Measurements from ENCODE around the gene EPHA4.
A peak's percentile ranks its signal among the peaks of the same experiment; 100 is the strongest.
"Not testable (repeated sequence)": the region's sequence is repeated elsewhere in the genome, so short reads cannot be mapped to it uniquely, and the experiment has no call there.

Gene EPHA4

DNA sequence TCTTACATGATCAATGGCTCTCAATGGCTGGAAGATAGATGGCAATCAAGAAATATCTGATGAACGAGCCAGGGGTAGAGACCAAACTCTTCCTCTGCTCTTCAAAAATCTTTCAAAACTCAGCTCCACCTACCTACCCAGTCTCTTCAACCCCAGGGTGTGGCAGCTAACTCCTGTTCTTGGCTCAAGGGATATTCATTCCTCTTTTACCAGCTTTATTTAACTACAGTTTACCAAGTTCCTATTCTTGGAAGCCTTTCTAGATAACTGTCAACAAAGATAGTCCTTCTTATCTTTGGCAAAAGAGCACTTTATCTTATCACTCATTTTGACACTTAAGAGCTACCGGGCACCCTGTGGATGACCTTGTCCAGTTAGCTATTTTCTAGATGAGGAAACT lies 36.3 kb downstream of the EPHA4 start:
- DNase-seq, result no peak

DNA sequence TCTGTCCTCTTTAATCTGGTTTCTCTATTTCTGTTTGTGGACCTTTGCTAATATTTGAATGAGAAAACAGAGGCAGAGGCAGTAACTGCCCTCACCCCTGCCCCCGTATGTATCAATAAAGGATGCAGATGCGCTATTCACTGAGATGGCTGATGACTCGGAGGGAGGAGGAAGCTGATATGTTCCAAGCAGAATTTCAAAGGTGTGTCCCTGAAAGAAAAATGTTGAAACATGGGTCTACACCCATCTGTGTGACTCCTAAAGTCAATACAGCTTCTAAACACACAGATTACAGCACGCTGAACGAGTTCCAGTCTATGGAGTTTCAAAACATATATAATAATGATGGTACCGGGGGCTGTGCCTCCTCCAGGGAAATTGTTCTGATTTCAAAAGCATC lies 38.8 kb downstream of the EPHA4 start:
- DNase-seq, result no peak

DNA sequence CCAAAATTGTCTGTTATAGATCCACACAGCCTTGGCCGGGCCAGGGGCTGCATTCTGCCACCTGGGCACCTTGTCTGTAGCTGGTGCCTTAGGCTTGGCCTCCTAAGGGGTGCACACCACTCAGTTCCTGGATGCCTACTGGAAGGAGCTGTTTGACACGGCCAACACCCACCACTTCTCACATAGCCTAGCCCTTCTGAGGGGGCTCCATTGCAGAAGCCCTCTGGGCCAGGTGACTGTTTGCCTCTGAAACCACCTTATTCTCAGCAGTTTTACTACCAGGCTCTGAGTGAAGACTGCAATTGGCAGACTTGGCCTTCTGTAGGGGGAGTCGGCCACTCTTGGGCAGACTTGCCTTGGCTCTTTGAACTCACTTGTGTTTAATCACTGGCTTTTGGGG lies 39.5 kb downstream of the EPHA4 start:
- DNase-seq, result no peak

DNA sequence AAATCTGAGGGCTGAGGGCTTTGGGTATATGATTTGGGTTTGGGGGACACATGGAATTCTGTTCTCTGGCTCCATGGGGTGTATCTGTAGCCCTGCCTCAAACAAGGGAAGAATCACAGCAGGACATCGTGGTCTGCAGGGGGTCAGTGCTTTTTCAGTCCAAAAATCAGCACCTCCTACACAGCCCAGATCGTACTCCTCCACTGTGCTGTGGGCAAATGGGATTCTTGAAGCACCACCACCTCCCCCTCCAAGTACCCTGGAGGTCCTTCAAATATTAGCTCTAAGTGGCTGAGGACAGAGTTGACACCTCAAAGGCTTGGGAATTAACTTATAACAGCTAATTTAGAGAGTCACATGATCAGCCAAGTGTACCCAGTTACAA lies 41.5 kb downstream of the EPHA4 start:
- DNase-seq, result no peak

DNA sequence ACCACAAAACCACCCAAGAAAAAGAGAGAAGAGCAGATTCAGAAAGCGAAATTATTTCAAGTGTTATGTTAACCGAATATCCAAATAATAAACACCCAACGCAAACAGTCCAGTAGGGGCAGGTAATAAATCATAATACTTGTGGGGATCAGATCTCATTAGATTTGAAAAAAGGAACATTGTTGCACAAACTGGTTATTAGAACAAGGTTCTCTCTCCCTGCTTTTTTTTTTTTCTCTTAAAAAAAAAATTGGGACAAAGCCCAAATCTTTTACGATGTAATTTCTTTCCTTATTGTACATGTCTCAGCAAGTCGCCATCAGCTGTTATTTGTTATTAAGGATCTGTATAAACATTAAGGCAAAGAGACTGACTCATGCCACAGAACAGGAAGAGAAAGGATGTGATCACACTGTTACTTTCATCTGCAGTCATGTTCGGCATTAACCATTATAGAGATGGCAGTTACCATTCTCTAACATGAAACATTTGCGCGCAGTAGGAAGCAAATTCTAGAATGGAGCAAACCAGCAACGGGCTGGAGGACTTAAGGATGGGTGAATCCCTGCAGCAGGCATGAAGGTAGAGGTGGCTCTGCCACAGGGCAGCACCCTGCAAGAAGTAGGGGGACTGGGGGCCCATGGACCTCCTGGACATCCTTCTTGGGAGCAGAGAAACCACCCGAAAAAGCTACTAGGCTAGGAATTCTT lies 42.0 kb downstream of the EPHA4 start:
- DNase-seq, result no peak

DNA sequence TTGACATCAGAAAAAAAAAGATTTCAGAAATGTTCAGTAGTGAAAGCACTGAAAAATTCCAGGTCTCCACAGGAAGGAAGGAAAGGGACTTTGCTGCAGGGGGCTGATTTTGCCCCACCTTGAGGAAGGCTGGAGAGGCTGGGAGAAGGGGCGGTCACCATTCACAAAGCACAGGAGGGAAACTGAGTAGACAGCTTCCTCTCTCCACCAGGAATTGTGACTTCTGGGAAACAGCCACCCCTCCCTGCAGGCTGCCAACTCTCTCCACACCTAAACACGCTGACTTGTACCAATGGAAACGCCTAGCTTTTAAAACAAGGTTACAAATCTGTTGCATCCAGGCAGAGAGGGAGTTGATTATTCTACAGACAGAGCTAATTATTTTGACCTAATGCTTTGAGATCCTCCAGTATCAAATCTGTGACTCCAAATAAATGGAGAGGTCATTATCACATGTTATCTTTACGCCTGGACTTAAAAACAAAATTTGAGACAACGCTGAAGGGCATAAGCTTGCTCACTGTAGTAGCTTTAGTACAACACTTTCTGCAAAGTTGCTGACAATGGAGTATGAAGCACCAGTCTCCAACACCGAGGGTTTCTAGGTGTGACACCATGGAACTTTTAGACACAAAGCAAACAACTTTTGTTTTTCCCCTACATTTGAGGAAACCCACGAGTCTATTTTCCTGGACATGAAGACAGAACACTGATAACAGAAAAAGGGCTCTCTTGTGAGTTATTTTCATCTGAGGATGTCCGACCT lies 42.7 kb downstream of the EPHA4 start:
- DNase-seq, result no peak

DNA sequence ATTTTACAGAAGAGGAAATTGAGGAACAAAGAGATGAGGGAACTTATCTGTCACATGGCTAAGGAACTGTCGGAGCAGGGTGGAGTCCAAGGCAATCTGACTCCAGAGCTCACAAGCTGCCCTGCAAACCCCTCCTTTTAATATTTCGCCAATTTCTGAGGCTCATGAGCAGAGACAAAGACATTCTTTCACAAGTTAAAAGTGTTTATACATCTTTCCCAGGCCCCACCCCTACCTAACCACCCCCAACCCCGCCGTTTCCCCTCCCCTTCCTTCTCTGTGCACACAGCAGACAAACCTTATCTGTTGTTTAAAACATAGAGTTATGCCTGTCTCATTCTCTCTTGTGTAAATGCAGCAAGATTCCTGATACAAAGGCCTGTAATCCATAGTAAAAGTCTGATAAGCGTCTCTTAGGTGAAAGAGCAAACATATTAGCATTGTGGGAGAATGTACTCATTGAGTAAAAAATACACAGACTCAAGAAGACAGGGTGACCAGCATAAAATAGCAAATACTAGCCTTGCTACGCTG lies 44.3 kb downstream of the EPHA4 start:
- DNase-seq, result peak; percentile 27

DNA sequence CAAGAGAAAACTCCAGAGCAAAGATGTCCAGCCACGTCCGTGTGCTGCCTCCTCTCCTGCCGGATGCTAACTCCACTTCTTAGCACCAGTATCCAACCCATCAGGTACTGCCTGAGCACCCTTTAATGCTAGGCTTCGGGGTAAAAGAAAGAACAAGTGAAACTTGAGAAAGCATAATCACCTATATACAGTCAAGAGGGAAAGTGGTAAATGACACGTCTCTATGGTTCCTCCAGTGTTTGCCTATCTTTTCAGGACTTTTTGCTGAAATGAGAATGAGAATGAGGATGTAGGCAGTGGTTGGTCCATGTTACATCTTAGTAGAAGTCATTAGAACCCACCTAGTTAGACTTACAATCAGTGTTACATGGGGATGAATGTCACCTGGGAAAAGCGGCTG lies 47.9 kb downstream of the EPHA4 start:
- no peak for DNase-seq

DNA sequence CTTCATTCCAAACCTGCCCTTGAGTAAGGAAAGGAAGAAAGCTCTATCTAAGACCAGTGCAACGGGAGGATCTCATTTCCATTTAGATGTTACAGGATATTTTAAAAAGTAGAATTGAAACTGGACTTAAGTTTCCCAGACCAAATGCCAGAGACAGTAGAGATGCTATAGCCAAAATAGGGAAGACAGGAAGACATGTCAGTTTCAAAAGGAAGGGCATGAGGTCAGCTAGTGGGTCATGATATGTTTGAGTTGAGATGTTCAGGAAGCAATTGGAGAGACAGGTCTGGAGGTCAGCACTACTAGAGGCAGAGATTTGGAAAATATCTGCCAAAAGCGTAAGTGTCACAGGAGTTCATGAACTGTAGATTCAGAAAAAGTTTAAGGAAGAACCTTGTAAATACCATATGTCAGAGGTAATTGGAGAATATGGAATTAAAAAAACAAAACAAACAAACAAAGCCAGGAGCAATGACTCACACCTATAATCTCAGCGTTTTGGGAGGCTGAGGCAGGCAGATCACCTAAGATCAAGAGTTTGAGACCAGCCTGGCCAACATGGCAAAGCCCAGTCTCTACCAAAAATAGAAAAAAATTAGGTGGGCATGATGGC lies 50.8 kb downstream of the EPHA4 start:
- DNase-seq, result no peak

DNA sequence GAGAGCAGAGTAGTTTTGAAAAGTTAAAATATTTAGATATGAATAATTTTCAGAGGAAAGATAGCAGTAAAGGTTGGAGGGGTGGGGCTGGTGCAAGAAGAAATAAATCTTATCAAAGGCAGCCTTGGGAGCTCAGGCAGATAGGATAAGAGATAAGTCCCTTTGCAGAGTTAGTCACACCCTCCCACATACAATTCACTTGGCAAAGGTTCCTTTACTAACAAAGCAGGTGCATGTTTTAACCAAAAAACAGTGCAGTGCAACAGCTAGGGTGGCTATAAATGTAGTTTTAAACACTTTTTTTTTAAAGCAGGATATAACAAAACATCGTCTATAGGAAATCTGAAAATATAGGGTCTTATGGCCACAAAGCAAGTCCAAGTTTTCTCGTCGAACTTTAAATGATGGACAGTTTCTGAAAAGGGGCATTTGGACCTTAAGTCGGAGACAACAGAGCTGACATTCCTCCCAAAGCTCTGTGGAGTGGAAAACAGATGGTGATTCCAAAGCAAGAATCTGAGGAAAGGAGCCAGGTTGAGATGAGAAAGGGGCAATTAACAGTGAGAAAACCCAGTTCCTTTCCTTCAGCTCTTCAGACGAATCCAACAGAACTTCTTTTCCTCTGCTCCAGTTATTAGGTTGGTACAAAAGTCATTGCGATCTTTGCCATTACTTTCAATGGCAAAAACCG lies 53.0 kb downstream of the EPHA4 start:
- no peak for DNase-seq

DNA sequence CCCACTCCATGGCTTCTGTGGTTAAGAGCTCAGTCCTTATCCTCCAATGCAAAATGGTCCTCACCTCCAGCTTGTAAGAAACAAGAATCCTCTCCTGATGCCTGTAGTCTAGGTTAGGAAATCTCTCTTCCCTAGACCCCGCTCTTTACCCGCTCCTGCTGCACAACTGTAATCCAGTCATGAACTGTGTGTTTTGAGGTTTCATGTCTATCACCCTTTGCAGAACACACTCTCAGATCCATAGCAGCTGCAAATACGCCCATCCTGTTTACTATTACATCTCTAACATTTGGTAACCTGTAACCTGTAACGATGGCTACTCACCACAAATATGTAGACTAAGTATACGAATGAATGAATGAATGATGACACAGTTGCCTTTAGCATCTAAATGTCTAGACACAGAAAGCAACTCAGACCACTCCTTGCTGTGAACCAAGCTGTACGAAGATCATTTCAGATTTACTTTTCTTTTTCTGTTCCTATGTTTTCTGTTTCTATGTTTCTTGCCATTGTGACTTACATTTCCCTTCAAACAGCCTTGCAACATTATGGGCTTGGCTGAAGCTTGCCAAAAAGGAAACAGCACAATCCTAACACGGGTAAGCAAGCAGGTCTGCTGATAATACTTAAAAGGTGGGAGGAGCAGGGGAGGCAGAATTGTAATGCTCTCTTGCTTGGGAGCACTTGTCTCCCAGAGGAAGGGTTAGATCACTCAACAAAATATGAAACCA lies 53.7 kb downstream of the EPHA4 start:
- peak; percentile 37 for DNase-seq

DNA sequence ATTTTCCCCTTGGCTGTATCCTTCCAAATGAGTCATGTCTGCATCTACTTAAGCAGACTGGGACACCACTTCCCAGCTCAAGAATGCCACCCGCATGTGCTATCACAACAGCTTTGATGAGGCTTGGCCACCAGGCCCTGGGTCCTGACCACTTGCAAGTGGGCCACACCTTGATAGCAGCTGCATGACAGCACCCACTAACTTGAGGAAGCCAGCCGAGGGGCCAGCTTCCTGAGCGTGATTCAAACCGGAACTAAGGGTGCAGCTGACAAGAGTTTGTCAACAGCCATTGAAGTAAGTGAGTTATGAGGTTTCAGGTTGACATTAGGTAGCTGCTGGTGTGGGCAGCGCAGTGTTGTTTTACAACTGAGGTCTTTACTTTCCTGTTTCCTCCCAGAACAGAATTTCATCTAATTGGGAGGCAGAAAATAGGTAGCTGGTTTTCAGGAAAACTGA lies 54.4 kb downstream of the EPHA4 start:
- DNase-seq, result peak; percentile 68

DNA sequence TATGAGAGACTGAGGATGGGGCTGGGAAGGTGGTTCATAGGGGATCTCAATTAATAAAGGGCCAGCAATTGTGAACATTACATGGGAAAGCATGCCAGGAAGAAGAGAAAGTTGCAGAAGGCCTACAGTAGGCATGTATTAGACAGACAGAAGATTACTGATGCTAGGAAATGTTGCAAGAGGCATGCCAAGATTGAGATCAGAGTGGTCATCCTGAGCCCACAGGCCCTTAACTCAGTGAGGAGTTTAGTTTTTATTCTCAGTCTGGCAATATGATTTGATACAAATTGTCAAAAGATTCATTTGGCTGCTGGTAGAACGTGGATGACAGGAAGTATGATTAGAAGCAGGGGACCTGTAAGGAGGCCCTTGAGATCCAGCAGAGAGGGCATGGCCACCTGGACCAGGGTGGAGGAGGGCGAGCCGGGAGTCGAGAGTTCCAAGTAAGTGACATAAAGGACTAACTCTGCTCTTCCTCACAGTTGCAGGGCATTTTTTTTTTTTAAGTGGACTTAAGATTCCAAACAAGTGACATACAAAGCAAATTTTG lies 54.9 kb downstream of the EPHA4 start:
- peak; percentile 13 for DNase-seq

DNA sequence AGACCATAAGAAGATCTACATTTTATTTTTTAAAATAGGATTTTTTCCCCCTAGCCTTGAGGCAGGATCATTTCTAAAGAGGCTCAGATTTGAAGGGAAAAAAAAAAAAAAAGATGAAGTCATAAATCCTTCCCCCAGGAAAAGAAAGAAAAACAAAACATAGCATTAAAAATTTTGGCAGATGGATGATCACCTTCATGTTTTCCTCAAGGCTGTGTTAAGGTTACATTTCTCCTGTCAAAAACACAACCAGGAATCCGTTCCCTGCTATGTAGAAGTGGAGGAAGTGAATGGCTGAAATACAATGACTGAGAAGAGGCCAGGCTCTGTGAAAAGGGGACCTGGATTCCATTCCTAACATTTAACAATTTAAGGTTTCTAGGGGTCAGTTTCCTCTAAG lies 56.2 kb downstream of the EPHA4 start:
- DNase-seq, result no peak

DNA sequence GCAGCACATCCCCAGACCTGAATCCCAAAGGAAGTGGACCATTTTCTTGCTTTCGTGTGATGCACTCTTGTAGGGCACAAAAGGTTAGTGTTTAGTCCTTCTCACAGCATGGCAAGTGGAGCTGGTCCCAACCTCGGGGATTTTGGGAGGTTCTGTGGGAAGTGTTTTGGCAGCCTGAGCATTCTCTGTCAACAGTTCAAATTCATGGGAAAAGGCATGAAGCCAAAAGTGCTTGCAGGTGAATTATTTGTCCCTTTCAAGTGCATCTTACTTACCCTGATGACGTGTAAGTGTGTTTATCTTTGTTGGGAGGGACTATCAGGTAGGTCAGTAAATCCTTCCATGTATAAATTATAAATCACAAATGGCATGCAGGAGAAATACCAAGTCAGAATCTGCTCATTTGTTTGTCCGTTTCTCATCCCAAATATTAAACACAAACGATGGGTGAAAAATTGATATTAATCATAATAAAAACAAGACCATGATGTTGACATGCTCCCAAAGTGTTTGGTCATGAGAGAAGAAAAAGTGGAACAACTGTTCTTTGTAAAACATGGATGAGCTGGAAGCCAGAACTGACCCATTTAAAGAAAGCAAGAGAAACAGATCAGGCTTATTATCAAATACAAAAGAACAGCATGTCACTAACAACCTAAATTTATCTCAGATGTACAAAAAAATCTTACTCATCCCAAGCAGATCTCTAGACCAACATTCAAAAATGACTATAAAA lies 57.6 kb downstream of the EPHA4 start:
- no peak for DNase-seq

DNA sequence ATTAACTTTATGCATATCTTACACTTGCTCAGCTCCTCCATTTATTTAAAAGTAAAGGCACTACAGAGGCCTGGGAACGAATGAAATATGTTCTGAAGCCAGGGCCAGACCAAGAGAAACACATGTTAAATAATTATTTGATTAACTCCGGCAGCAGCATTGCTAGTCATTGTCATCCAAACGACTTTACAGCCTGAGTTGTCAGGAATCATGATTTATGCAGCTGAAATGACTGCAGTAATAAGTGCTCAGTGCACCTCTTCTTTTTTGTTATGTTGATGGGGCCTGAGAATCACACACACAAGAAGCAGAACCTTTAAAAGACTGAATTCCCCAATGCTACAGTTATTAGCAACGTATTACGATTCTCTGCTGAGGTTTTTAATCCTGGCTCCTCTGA lies 58.9 kb downstream of the EPHA4 start:
- no peak for DNase-seq

DNA sequence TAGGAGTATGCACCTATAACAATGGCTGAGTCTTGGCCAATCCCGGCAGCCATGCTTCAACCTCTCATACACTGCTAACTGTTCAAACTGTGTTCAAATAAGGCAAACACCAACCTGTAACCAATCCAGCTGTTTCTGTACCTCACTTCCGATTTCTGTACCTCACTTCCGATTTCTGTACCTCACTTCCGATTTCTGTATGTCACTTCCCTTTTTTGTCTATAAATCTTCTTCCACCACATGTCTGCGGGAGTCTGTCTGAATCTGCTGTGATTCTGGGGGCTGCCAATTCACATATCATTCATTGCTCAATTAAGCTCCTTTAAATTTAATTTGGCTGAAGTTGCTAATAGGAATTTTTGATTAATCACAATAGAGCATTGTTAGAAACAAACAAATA lies 60.8 kb downstream of the EPHA4 start:
- DNase-seq, result not testable (repeated sequence)

DNA sequence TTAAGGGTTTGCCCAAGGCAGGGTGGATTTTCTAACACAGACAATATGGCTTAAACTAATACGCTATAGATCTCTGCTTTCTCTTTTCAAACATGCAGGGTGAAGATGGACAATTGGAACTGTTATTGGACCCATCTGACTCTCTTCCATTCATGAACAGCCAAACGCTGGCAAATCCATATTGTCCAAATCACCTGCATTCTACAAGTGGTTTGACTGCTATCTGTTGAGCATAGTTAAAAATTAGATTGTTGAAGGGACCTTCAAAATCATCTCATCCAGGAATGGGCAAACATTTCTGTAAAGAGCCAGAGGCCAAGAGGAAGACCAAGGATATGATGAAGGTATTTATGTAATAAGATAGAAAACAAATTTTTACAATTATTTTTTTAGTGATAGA lies 65.6 kb downstream of the EPHA4 start:
- DNase-seq, result no peak

DNA sequence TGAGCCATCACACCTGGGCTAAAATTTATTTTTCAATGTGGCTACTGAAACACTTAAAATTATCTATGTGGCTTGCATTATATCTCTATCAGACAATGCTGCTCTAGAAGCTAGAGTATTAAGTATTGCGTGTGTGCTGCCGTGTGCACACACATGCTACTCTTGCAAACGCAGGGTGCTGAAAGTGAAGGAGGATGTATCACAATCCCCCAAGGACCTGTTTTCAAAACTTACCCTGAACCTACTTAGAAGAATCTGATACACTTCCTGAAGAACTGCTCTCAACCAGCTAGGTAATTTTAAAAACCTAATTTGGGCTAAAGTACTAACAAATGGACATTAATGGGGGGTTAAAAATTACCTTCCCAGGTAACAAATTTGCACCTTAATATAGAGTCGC lies 66.5 kb downstream of the EPHA4 start:
- DNase-seq, result no peak

DNA sequence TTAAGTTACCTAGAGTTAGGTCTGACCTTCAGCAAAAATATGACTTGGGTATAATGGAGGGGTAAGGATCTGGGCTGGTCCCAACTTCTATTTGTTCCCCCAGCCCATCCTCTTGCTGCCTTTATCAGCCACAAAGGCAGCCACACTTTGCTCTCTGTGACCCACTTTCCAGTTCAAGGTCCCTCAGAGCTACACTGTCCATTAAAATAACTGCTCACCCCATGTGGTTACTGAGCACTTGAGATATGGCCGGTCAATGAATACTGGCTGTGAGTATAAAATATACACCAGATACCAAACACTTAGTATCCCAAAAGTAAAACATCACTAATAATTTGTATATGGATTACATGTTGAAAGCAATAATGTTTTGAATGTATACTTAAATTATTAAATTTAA lies 67.2 kb downstream of the EPHA4 start:
- no peak for DNase-seq

DNA sequence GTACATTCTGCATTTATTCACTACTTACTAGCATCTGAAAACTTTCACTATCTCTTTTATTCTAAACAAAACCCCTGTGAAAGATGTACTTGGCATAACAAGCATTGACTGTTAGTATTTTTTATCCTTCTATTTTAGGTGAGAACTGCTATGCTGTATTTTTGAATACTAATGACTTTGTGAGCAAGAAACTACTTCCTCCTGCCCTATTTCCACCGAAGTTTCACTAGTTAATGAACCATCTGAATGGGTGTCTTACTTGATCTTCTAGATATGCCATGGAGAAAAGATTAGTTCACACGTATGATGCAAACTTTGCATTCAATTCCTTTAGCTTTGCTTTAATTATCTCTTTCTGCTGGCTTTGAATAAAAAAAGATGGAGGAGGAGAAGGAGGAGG lies 68.1 kb downstream of the EPHA4 start:
- no peak for DNase-seq
